GM21367 (cell line): ENCODE data around the gene DIP2A.
"Not testable (repeated sequence)": the region's sequence is repeated elsewhere in the genome, so short reads cannot be mapped to it uniquely, and the experiment has no call there.

ENCODE experiments used
- ATAC-seq: cut with Tn5 transposase; IDR thresholded peaks from one replicate; pipeline ENCODE4 v1.9.1; 2021; ENCODE audit not compliant: unreplicated experiment

The DIP2A gene

DNA sequence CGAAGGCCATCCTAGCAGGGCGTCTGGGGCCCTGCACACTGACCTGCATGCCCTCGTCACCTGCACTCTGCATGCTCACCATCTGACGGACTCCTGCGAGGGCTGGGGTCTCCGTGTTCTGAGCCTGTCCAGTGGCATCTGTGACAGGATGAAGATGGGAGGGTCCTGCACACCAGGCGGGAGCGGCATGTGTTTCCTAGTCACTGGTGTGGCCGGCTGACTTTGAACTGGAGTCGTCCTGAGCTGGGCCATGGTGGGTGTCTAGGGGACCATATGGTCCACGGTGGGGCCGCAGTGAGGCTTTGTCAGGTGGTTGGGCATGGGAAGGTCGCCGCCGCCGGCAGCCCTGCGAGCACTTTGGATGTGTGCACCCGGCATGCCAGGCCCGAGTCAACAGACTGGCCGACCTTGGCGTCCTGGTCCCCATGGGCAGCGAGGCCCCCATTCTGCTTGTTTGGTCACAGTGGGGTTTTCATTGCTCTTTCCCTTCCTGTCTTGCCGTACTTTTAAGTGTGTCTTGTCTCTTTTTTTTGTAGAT lies 16.7 kb upstream of the DIP2A start:
- ATAC-seq, result no peak

GRCh38 chr21:46442938-46443337 lies 15.8 kb upstream of the DIP2A start:
- ATAC-seq, result no peak

DNA sequence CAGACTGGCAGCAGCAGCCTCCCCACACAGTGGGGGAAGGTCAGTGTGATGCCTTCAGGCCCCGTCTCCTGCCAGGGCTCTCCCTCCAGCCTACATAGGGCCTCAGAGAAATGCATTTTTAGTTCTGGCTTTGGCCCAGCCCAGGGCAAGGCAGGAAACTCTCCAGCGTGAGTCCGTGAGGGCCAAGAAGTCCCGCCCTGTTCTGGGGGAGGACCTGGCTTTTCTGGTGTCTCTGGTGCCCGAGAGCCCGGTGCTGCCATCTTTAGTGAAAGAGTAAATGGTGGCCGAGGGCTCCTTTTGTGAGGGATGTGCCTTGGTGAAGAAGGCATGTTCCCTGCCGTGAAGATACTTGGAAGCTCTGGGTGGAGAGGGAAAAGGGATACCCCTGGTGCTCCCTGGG lies 14.8 kb upstream of the DIP2A start:
- no peak for ATAC-seq

DNA sequence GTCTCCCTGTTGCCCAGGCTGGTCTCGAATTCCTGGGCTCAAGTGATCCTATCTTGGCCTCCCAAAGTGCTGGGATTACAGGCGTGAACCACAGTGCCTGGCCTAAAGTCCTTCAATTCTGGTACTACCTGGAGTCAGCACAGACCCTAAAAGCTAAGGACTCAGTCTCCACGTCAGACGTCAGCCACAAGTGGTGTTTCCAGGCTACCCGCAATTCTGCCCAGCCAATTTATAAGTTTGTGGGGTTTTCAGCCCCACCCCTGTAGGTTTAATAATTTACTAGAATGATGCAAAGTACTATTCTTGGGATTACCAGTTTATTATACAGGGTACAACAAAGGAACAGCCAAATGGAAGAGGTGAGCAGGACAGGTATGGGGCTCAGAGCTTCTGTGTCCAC lies 10.6 kb upstream of the DIP2A start:
- ATAC-seq, result no peak

- not testable (repeated sequence) for ATAC-seq
Observed at GRCh38 chr21:46448855-46449254, 9.8 kb upstream of the DIP2A start.

GRCh38 chr21:46452710-46453109 lies 6.0 kb upstream of the DIP2A start:
- no peak for ATAC-seq

DNA sequence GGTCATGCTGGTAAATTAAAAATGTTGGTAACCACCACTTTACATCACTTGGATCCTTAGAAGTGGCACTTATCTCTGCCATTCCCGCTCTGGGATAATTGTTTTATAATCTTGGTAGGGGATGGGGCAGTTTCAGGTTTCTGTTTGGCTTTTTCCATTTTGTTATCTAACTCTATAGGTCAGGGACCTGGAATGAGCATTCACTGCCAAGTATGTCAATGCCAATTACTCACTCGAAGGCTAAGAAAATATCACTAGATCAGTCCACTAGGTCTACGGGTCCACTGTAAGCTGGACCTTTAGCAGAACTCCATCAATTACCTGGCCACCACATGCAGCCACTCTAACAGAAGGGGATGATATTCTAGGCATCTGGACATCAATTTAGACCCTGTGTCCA lies 4.5 kb upstream of the DIP2A start:
- ATAC-seq, result no peak

DNA sequence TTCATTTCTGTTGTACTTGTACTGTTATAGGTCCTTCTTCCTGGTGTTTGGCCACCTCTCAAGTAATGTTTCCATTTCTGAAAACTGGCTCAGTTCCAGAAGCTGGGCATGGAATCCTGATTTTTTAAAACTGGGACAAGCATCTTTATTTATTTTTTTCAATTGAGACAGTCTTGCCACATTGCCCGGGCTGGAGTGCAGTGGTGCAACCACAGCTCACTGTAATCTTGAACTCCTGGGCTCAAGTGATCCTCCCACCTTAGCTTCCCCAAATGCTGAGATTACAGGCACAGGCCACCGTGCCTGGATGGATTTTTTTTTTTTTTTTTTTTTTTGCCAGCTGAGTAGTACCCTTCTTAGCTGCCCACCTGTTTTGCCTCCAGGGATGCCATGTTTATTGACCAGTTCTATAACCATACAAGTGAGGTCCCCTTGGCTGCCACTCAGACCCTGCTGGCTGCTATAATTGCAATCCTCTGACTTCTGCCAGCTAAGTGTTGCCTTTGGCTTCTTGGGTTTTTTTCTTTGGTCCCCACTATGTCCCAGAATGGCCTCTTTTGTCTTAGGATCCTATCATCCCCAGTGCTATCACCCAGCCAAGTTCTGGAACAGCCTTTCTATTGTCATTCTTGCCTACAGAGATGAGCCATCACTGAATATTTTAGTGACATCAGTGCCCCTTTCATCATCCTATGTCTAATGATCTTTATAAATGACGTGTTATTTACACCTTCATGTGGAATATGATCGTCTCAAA lies 3.9 kb upstream of the DIP2A start:
- ATAC-seq, result no peak

DNA sequence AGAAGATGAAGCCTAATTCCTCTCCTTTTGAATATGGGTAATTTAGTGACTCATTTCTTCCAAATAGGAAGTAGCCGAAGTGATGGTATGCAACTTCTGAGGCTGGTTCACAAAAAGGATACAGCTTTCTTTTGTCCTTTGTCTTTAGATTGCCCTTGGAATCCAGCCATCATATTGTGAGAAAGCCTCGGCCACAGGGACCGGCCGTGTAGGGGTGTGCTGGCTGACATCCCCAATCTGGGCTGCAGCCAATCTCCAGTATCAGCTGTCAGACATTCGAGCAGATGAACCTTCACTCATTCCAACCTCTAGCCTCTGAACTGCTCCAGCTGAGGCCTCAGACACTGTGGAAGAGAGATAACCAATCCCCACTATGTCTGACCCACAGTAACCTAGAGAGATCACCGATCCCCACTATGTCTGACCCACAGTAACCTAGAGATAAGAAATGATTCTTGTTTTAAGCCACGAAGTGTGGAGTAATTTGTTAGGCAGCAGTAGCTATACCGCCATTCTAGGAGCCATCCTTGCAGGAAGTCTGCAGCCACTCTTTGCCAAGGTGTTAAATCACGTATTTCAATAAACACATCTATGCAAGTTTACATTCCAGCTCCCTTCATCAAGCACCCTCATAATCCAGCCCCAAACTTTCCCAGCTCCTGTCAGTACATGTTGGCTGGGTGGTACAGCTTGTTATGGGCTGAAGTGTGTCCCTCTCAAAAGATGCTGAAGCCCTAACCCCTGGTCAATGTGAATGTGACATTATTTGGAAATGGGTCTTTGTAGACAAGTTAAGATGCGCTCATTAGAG lies 2.9 kb upstream of the DIP2A start:
- no peak for ATAC-seq

DNA sequence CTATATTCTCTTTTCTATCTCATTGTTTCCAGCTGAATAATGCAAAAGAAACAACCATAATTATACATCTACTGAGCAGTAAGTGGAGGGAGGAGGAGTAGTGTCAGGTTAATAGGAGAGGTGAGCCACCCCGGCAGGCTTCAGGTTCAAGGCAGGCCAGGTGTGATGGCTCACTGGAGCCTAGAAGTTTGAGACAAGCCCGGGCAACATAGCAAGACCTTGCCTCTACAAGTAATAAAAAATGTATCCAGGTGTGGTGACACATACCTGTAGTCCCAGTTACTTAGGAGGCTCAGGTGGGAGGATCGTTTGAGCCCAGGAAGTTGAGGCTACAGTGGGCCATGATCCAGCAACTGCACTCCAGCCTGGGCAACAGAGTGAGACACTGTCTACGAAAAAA lies 1.9 kb upstream of the DIP2A start:
- ATAC-seq, result no peak

DNA sequence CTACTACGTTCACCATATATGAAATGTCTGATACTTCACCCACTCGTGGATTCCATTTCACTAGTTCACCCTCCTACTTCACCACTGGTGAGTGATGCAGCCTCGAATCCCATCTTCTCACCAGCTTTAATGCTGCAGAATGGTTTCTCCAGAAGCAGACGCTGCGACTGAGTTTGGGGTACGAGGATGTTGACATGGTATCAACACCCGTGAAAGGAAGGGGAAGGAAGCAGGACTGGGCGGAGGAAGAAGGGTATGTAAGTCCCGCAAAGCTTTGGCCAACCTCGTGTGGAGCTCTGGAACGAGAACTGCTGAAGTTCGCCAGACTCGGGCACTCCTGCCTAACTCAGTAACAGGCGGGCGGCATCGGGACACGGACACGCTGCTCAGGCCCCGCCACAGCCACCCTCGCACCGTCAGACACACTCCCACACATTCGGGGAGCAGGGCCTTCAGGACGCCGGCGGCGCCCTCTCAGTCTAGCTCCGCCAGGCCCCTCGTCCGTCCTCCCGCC lies 833 bp upstream of the DIP2A start:
- peak; percentile 25 for ATAC-seq

DNA sequence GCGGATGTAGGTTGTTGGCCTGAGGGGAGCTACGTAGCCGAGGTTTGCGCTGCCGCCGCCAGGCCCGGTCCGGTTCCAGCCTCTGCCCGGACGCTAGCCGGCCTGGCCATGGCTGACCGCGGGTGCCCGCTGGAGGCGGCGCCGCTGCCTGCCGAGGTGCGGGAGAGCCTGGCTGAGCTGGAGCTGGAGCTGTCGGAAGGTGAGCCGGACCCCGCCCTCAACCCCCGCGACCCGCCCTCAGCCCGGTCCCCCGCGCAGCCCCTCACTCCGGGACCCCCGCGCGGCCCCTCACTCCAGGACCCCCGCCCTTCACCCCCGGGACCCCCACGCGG lies 299 bp downstream of the DIP2A start:
- ATAC-seq, result no peak

GRCh38 chr21:46459356-46460112 lies 843 bp downstream of the DIP2A start:
- no peak for ATAC-seq

- ATAC-seq, result no peak
Observed at GRCh38 chr21:46461909-46462308, 3.2 kb downstream of the DIP2A start.

GRCh38 chr21:46465153-46465552 lies 6.5 kb downstream of the DIP2A start:
- not testable (repeated sequence) for ATAC-seq

- ATAC-seq, result no peak
Observed at GRCh38 chr21:46465651-46466050, 7.0 kb downstream of the DIP2A start.

GRCh38 chr21:46468108-46468774 lies 9.6 kb downstream of the DIP2A start:
- no peak for ATAC-seq

DNA sequence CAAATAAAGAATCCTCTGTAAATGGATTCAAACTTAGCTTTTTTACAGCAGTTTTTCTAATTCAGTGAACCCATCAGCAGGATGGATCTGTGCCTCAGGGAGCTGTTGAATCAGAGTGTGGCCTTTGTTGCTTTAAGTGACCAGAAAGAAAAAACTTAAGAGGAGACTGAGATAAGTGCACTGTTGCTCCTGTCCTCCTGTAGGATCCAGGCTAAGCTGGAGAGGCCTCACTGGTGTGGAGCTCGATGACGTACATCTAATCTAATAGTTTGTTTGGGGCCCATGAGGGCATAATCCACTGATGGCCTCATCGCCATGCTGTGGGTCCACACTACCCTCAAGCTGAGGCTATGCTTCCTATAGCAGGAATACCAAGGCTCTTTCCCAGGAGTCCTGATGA lies 10.6 kb downstream of the DIP2A start:
- ATAC-seq, result no peak

GRCh38 chr21:46471514-46471913 lies 12.8 kb downstream of the DIP2A start:
- ATAC-seq, result no peak

- no peak for ATAC-seq
Observed at GRCh38 chr21:46472246-46472645, 13.6 kb downstream of the DIP2A start.

DNA sequence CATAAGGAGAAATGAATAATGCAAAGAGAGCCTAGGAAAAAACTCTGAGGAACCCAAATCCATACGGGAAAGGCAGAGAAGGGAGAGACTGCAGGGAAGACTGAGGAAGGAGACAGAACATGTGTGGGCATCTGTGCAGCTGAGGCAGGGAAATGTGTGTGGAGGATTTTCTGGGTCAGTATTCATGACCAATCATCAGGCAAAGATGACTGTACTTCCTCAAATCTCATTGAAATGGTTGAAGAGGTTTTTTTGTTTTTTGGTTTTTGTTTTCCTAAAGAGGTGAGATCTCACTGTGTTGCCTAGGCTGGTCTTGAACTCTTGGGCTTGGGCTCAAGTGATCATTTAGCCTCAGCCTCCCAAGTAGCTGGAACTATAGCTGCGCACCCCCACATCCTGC lies 15.7 kb downstream of the DIP2A start:
- no peak for ATAC-seq
